GM12878 (cell line): ENCODE results near the gene FLAD1. TPM values are rescaled to one million over a fixed set of nuclear protein-coding genes. Genes with fewer than 3 reads are reported as not detected.
A peak's percentile ranks its signal among the peaks of the same experiment; 100 is the strongest.

Source experiments
- BACH1 ChIP-seq: fragments of 450-650 bp; IDR thresholded peaks from 2 replicates; pipeline ENCODE4 v1.6.1; 2017; ENCODE audit warnings: mild to moderate bottlenecking, borderline replicate concordance
- CEBPZ ChIP-seq: fragments of 150-350 bp; IDR thresholded peaks from 2 replicates; pipeline ENCODE4 v1.6.1; 2016; ENCODE audit warnings: low read depth, low read length
- CTCF ChIP-seq, 3 experiments: IDR thresholded peaks in 2 of 3; conservative IDR thresholded peaks in 1 of 3; 2 replicates each; pipeline ENCODE4 v1.5.1; 2011; ENCODE audit warnings: low read depth in 3 of 3, low read length in 3 of 3, mild to moderate bottlenecking in 3 of 3, control low read depth in 2 of 3, moderate library complexity in 2 of 3, inconsistent platforms in 1 of 3, mixed read lengths in 1 of 3; ENCODE audit not compliant: control insufficient read depth in 2 of 3, insufficient read depth in 1 of 3; ENCODE audit errors: extremely low read depth in 1 of 3
- E2F8 ChIP-seq: fragments of 450-650 bp; IDR thresholded peaks from 2 replicates; pipeline ENCODE4 v1.6.1; 2018; ENCODE audit warnings: mild to moderate bottlenecking, low read depth, moderate library complexity; ENCODE audit not compliant: partially characterized antibody
- EED ChIP-seq: sonication (generic); IDR thresholded peaks from 2 replicates; pipeline ENCODE4 v1.6.1; 2016; ENCODE audit warnings: antibody characterized with exemption, low read depth
- IKZF2 ChIP-seq, 2 experiments: fragments of 450-650 bp; IDR thresholded peaks; 2 replicates each; pipeline ENCODE4 v1.6.1; 2017; ENCODE audit warnings: mild to moderate bottlenecking in 2 of 2, moderate library complexity in 2 of 2
- RAD21 ChIP-seq: IDR thresholded peaks from 2 replicates; pipeline ENCODE4 v1.6.1; 2011; ENCODE audit warnings: mild to moderate bottlenecking, low read depth, low read length, moderate library complexity; ENCODE audit not compliant: insufficient read depth
- SMC3 ChIP-seq: IDR thresholded peaks from 2 replicates; pipeline ENCODE4 v1.6.1; 2011; ENCODE audit warnings: low read length, improper control_type of control experiment, borderline replicate concordance
- SREBF2 ChIP-seq: IDR thresholded peaks from 2 replicates; pipeline ENCODE4 v1.6.1; 2012; ENCODE audit warnings: mild to moderate bottlenecking, low read length
- SRF ChIP-seq, 2 experiments: IDR thresholded peaks; 2 replicates each; pipeline ENCODE4 v1.6.1; 2011; ENCODE audit warnings: low read depth in 2 of 2, low read length in 2 of 2, mild to moderate bottlenecking in 1 of 2, moderate library complexity in 1 of 2
- ZBTB4 ChIP-seq: fragments of 450-650 bp; formaldehyde crosslinking; IDR thresholded peaks from 2 replicates; pipeline ENCODE4 v1.4.0; 2022; ENCODE audit warnings: mild to moderate bottlenecking, moderate library complexity
- polyA plus RNA-seq, 11 experiments: library from polyadenylated mRNA; depleted of rRNA in 4 of 11; unstranded in 6 of 11; stranded (reverse) in 5 of 11; fragments of >200 nt; fragmentation: Nextera tagmentation in 4 of 11; fragmentation: Illumina TruSeq in 1 of 11; extraction: Ambion mirVana in 4 of 11; extraction: Trizol in 1 of 11; gene quantifications; 1 replicate in 1 of 11; 2 replicates in 10 of 11; pipeline versions ENCODE4 v1.2.1 to v1.2.3, GENCODE V29; 2011 to 2016; ENCODE audit warnings: inconsistent platforms in 2 of 11, missing spikeins in 2 of 11, low read depth in 1 of 11
- total RNA-seq, 4 experiments: library from RNA; depleted of rRNA in 3 of 4; stranded (reverse); fragments of >200 nt in 3 of 4; fragmentation: Illumina TruSeq in 1 of 4; extraction: Trizol in 1 of 4; gene quantifications; 2 replicates each; pipeline versions ENCODE4 v1.2.1 to v1.2.3, GENCODE V29; 2013 to 2021
- TF ChIP-seq, protein P1 (sequence below): fragments of 450-650 bp; IDR thresholded peaks from 2 replicates; pipeline ENCODE4 v1.6.1; 2018; ENCODE audit warnings: borderline replicate concordance, mild to moderate bottlenecking; ENCODE audit not compliant: partially characterized antibody

The FLAD1 gene
- total and polyA plus RNA-seq, 10 of the 15 experiments (the other 5 are each of a cell fraction or from before 2014, with no cell fraction given): 22.9 to 93.4 (median 56.6) TPM

GRCh38 chr1:155017041-155017945 lies 34.1 kb downstream of the FLAD1 start (continued):
- TF ChIP-seq CTCF (IDR thresholded peaks at IDR 0.05 in 2 of 3, conservative IDR thresholded peaks at IDR 0.05 in 1 of 3; ENCODE audit: control insufficient read depth in 2 of 3, extremely low read depth in 1 of 3, insufficient read depth in 1 of 3, low read depth in 3 of 3, low read length in 3 of 3): peak; percentile 99 to 100 (median 100); a peak in 5 of 6 replicates
- no peak for TF ChIP-seq CEBPZ
- TF ChIP-seq IKZF2 (IDR thresholded peaks at IDR 0.05): peak; percentile 70 to 77; a peak in 3 of 4 replicates
- TF ChIP-seq, protein P1, sequence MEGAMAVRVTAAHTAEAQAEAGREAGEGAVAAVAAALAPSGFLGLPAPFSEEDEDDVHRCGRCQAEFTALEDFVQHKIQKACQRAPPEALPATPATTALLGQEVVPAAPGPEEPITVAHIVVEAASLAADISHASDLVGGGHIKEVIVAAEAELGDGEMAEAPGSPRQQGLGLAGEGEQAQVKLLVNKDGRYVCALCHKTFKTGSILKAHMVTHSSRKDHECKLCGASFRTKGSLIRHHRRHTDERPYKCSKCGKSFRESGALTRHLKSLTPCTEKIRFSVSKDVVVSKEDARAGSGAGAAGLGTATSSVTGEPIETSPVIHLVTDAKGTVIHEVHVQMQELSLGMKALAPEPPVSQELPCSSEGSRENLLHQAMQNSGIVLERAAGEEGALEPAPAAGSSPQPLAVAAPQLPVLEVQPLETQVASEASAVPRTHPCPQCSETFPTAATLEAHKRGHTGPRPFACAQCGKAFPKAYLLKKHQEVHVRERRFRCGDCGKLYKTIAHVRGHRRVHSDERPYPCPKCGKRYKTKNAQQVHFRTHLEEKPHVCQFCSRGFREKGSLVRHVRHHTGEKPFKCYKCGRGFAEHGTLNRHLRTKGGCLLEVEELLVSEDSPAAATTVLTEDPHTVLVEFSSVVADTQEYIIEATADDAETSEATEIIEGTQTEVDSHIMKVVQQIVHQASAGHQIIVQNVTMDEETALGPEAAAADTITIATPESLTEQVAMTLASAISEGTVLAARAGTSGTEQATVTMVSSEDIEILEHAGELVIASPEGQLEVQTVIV: no peak
- peak; percentile 91 for TF ChIP-seq SMC3
- TF ChIP-seq SRF (IDR thresholded peaks at IDR 0.05; ENCODE audit: low read depth in 2 of 2, low read length in 2 of 2): peak in 1 of 2 experiments; percentile 29; a peak in 1 of 4 replicates
- TF ChIP-seq EED: peak; percentile 76; the same call in 1 of the 2 replicates
- TF ChIP-seq RAD21: peak; percentile 64
- TF ChIP-seq ZBTB4 (CRISPR knock-in tag): no peak
- TF ChIP-seq SREBF2: no peak
- TF ChIP-seq E2F8: no peak
- TF ChIP-seq BACH1: peak; percentile 78
